ENCODE data around the gene RELA. TPM values are rescaled to one million over a fixed set of nuclear protein-coding genes. Genes with fewer than 3 reads are reported as not detected.

RELA gene
- total and polyA plus RNA-seq, 2 of the 13 experiments (the other 11 are each of a cell fraction or from before 2014, with no cell fraction given), result 21.4 to 40.5 TPM

GRCh38 chr11:65616575-65617001 is 46.1 kb downstream of the RELA start (continued):
- TF ChIP-seq IKZF5 (CRISPR knock-in tag; IDR thresholded peaks at IDR 0.05) (no peak), CREM (IDR thresholded peaks at IDR 0.05) (peak; percentile 47; the same call in 1 of the 2 replicates), CREM (CRISPR knock-in tag; IDR thresholded peaks at IDR 0.05) (no peak), NR1H2 (CRISPR knock-in tag; IDR thresholded peaks at IDR 0.05; ENCODE audit: borderline replicate concordance, low read depth) (no peak), ZNF574 (CRISPR knock-in tag; IDR thresholded peaks at IDR 0.05) (no peak), PHF20 (CRISPR knock-in tag; IDR thresholded peaks at IDR 0.05) (no peak), GABPB1 (CRISPR knock-in tag; IDR thresholded peaks at IDR 0.05) (no peak; the same call in 1 of the 2 replicates), GABPA (IDR thresholded peaks at IDR 0.05; ENCODE audit: low read depth, low read length) (no peak), GABPA (CRISPR knock-in tag; IDR thresholded peaks at IDR 0.05; ENCODE audit: low read depth) (no peak), NFIB (CRISPR knock-in tag; IDR thresholded peaks at IDR 0.05; ENCODE audit: borderline replicate concordance) (no peak), PRDM15 (CRISPR knock-in tag; IDR thresholded peaks at IDR 0.05) (no peak), PAF1 (CRISPR knock-in tag; IDR thresholded peaks at IDR 0.05) (peak; percentile 83; the same call in 1 of the 2 replicates), CEBPB (IDR thresholded peaks at IDR 0.05; ENCODE audit: borderline replicate concordance, low read depth, low read length) (peak; percentile 49; the same call in 1 of the 2 replicates), PREB (CRISPR knock-in tag; IDR thresholded peaks at IDR 0.05) (no peak), ZFP91 (CRISPR knock-in tag; IDR thresholded peaks at IDR 0.05; ENCODE audit: borderline replicate concordance) (0 out of 2 replicates have a peak, but pooled peaks have one; percentile 19), ZNF253 (CRISPR knock-in tag; IDR thresholded peaks at IDR 0.05; ENCODE audit: borderline replicate concordance) (no peak), ZNF44 (CRISPR knock-in tag; IDR thresholded peaks at IDR 0.05) (no peak), POLR2G (IDR thresholded peaks at IDR 0.05; ENCODE audit: low read depth, low read length) (peak; percentile 7), CENPX (CRISPR knock-in tag; IDR thresholded peaks at IDR 0.05) (no peak)

All from HepG2 (cell line).